GM10847 (cell line): ENCODE data around the gene TBC1D8B.

Experiments
- POLR2A ChIP-seq: IDR thresholded peaks from 2 replicates; pipeline ENCODE4 v1.6.1; 2011; ENCODE audit not compliant: insufficient read length; ENCODE audit errors: extremely low read depth

Gene TBC1D8B

GRCh38 chrX:106802388-106803275, at the start of gene TBC1D8B:
Gene TBC1D8B, plus strand, starts transcription at chrX:106802673. Its CDS starts 181 bp downstream, at chrX:106802854.
- TF ChIP-seq POLR2A, result no peak

GRCh38 chrX:106774981-106775380, 27.5 kb upstream of the TBC1D8B start:
- TF ChIP-seq POLR2A, result no peak

GRCh38 chrX:106780264-106780663, 22.2 kb upstream of the TBC1D8B start:
- TF ChIP-seq POLR2A, result no peak

- no peak for TF ChIP-seq POLR2A
These were observed 21.7 kb upstream of the TBC1D8B start for GRCh38 chrX:106780664-106781377.

- TF ChIP-seq POLR2A, result no peak
These were observed 18.8 kb upstream of the TBC1D8B start for GRCh38 chrX:106783716-106784115.

- TF ChIP-seq POLR2A, result no peak
These were observed 11.0 kb upstream of the TBC1D8B start for GRCh38 chrX:106791495-106791894.

GRCh38 chrX:106802063-106802387, 448 bp upstream of the TBC1D8B start:
- no peak for TF ChIP-seq POLR2A

- no peak for TF ChIP-seq POLR2A
These were observed 8.8 kb downstream of the TBC1D8B start for GRCh38 chrX:106811131-106811910.

- no peak for TF ChIP-seq POLR2A
These were observed 60.7 kb downstream of the TBC1D8B start for GRCh38 chrX:106862972-106863688.

- TF ChIP-seq POLR2A, result no peak
These were observed 61.2 kb downstream of the TBC1D8B start for GRCh38 chrX:106863697-106864096.

- TF ChIP-seq POLR2A, result no peak
These were observed 71.6 kb downstream of the TBC1D8B start for GRCh38 chrX:106874075-106874474.

- no peak for TF ChIP-seq POLR2A
These were observed 72.7 kb downstream of the TBC1D8B start for GRCh38 chrX:106875151-106875550.

GRCh38 chrX:106889468-106889867, 87.0 kb downstream of the TBC1D8B start:
- no peak for TF ChIP-seq POLR2A

GRCh38 chrX:106891762-106892460, 89.4 kb downstream of the TBC1D8B start:
- no peak for TF ChIP-seq POLR2A
